GM13976 (cell line): ENCODE data around the gene STOX1.
"Not testable (repeated sequence)": the region's sequence is repeated elsewhere in the genome, so short reads cannot be mapped to it uniquely, and the experiment has no call there.

ENCODE experiments used
- DNase-seq: peaks from one replicate; pipeline ENCODE4 v3.0.0; 2012; ENCODE audit warnings: low spot score
- CTCF ChIP-seq: IDR thresholded peaks from 2 replicates; pipeline ENCODE4 v1.5.1; 2012; ENCODE audit warnings: borderline replicate concordance, mild to moderate bottlenecking; ENCODE audit not compliant: insufficient read depth; ENCODE audit errors: extremely low read depth, missing control alignments, control extremely low read depth
- in situ Hi-C: fragments of 300-500 bp; cut with MboI; formaldehyde crosslinking; loops from one replicate; pipeline ENCODE4 v1.12.0; 2022; ENCODE audit warnings: low sequenced_read_pairs, mixed read lengths, inconsistent platforms; ENCODE audit not compliant: unreplicated experiment

STOX1 gene

GRCh38 chr10:68938884-68939283 is 111.6 kb downstream of the STOX1 start:
- DNase-seq = no peak
- TF ChIP-seq CTCF = no peak
- in situ Hi-C loops = no loop called here

- in situ Hi-C loops, DNase-seq: not testable (repeated sequence)
Observed at GRCh38 chr10:68940917-68941316, 113.6 kb downstream of the STOX1 start.
